WI38 (cell line): ENCODE results near the gene CLEC2B.

Source experiments
- H3K4me3 ChIP-seq: 2 replicates; pipeline ENCODE4 v1.5.1; 2011; ENCODE audit warnings: low read depth, mild to moderate bottlenecking, control low read depth, low read length
- CTCF ChIP-seq: IDR thresholded peaks from 2 replicates; pipeline ENCODE4 v1.5.1; 2012; ENCODE audit warnings: low read depth, mild to moderate bottlenecking, control low read depth, low read length

The CLEC2B gene

GRCh38 chr12:9809338-9809737, 59.8 kb downstream of the CLEC2B start:
- TF ChIP-seq CTCF, result no peak
- no peak overlapping the region for H3K4me3 ChIP-seq

- no peak for TF ChIP-seq CTCF
- H3K4me3 ChIP-seq, result no peak overlapping the region
Measured at GRCh38 chr12:9808504-9808903, 60.6 kb downstream of the CLEC2B start.

GRCh38 chr12:9806714-9807113, 62.4 kb downstream of the CLEC2B start:
- no peak for TF ChIP-seq CTCF
- H3K4me3 ChIP-seq, result no peak overlapping the region

GRCh38 chr12:9805883-9806282, 63.3 kb downstream of the CLEC2B start:
- TF ChIP-seq CTCF, result no peak
- no peak overlapping the region for H3K4me3 ChIP-seq
